Gastrocnemius medialis (tissue), 4 donors: ENCODE measurements around the gene MYO16. TPM values are rescaled to one million over a fixed set of nuclear protein-coding genes. Genes with fewer than 3 reads are reported as not detected.

ENCODE experiments used
- ATAC-seq, 2 donors: fragments of 150-250 bp; one replicate each; pipeline ENCODE4 v1.9.1; 2016
- DNase-seq, 2 donors: peaks; one replicate each; pipeline ENCODE4 v3.0.0-alpha.2; 2019
- H3K27ac ChIP-seq, 4 donors: fragments of 200-600 bp; sonication (generic); 1 replicate in 1 of 4; 2 replicates in 3 of 4; pipeline ENCODE4 v1.5.1; 2016 to 2018; ENCODE audit warnings: mild to moderate bottlenecking in 2 of 4, moderate library complexity in 1 of 4
- H3K27me3 ChIP-seq, 3 donors: fragments of 200-600 bp; sonication (generic) in 2 of 3; 1 replicate in 1 of 3; 2 replicates in 2 of 3; pipeline versions ENCODE4 v1.5.1 to v1.6.0; 2016 to 2019; ENCODE audit warnings: mild to moderate bottlenecking in 1 of 3, moderate library complexity in 1 of 3
- H3K36me3 ChIP-seq, 2 donors: fragments of 200-600 bp; sonication (generic) in 1 of 2; one replicate each; pipeline ENCODE4 v1.5.1; 2017 to 2018
- H3K4me1 ChIP-seq, 2 donors: fragments of 200-600 bp; sonication (generic) in 1 of 2; one replicate each; pipeline ENCODE4 v1.5.1; 2016 to 2017; ENCODE audit warnings: mild to moderate bottlenecking in 2 of 2
- H3K4me3 ChIP-seq, 4 donors: fragments of 200-600 bp; sonication (generic) in 3 of 4; 1 replicate in 1 of 4; 2 replicates in 3 of 4; pipeline ENCODE4 v1.5.1; 2016 to 2019; ENCODE audit warnings: mild to moderate bottlenecking in 2 of 4
- H3K9me3 ChIP-seq, 3 donors: fragments of 200-600 bp; sonication (generic) in 2 of 3; 1 replicate in 1 of 3; 2 replicates in 2 of 3; pipeline ENCODE4 v1.5.1; 2016 to 2019
- CTCF ChIP-seq, 5 experiments: fragments of 450-650 bp in 3 of 5; fragments of 200-600 bp in 2 of 5; sonication (generic) in 2 of 5; IDR thresholded peaks in 4 of 5; conservative IDR thresholded peaks in 1 of 5; 1 replicate in 4 of 5; 2 replicates in 1 of 5; pipeline ENCODE4 v1.5.1; 2016 to 2019; ENCODE audit warnings: antibody characterized with exemption in 5 of 5, mild to moderate bottlenecking in 3 of 5, moderate library complexity in 3 of 5
- POLR2A ChIP-seq, 2 donors: fragments of 450-650 bp; IDR thresholded peaks; one replicate each; pipeline ENCODE4 v1.6.1; 2017; ENCODE audit warnings: antibody characterized with exemption in 2 of 2, mild to moderate bottlenecking in 2 of 2, moderate library complexity in 2 of 2
- in situ Hi-C, 4 donors: fragments of 200-750 bp; cut with MboI; loops; one replicate each; pipeline versions ENCODE4 v1.15.0 to v1.8.0; 2017; ENCODE audit warnings: low sequenced_read_pairs in 4 of 4
- intact Hi-C: fragments of 100-400 bp; cut with DNase I; formaldehyde crosslinking; loops from one replicate; pipeline ENCODE4 v1.15.1; 2023; ENCODE audit warnings: low total_unique reads
- total RNA-seq, 4 donors: library from RNA; depleted of rRNA; stranded (reverse); fragments of >200 nt; gene quantifications; one replicate each; pipeline versions ENCODE4 v1.1.0 to v1.2.3, GENCODE V29; 2016

Gene MYO16
- total RNA-seq, 4 donors from 2014 or later: 0.02 TPM; not detected in 3

DNA sequence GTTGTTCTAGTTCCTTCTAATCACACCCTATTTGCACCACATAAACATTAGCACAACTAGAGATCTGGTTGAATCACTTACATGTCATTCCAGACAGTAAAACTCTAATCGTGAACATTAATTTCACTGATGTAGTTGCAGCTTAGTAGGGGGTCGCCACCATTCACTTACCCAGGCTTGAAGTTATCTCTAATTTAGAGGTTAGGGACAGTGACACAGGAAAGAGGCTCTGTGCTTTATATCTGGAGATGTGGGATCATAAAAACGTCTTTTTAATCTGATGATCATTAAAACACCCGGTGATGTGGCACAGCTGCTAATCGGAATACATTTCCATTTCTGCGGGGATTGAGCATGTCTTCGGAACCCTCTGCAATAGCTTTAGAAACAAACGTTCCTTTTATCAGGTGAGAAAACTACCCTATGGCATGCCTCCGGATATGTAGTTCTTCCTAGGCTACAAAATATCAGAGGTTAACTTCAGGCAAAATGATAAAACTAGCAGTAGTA, 523.0 kb downstream of the MYO16 start:
- intact Hi-C loops: loop anchor here (5.0 kb wide), 1 partner anchor 955 kb away; no protein-coding TSS in a partner anchor
- DNase-seq: no peak
- no peaks in the 10 kb centered on the region for H3K27me3 ChIP-seq
- H3K27ac ChIP-seq: no peak overlapping the region
- no peaks in the 10 kb centered on the region for H3K36me3 ChIP-seq
- H3K4me3 ChIP-seq: no peak overlapping the region
- TF ChIP-seq POLR2A (IDR thresholded peaks at IDR 0.05) (no peak), CTCF (IDR thresholded peaks at IDR 0.05 in 4 of 5, conservative IDR thresholded peaks at IDR 0.05 in 1 of 5) (no peak)
- no peaks in the 10 kb centered on the region for H3K9me3 ChIP-seq
- in situ Hi-C loops: loop anchor here in 1 of 4 donors (25.0 kb wide), 1 partner anchor 635 kb away; the partner anchor contains the start of gene IRS2
- ATAC-seq: no peak
- H3K4me1 ChIP-seq: peaks cover 12 to 20% of the 10 kb centered on the region in 2 donors

DNA sequence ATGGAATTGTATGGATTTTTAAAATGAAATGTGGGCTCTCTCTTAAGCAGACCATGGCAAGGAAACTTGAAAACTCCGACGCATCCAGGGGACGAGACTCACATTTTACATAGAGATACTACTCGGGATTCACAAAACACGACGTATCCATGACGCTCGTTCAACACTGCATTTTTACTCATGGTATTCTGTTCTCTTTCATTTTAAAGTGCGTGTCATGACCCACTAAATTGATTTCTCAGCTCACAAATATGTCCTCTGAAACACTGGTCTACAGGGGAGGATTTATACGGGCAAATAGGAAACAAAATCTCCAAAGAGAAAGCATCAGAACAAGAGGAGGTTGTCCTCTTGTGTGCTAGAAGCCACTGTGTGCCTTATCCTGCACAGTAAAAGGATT, 523.5 kb downstream of the MYO16 start:
- ATAC-seq (no peak), DNase-seq (no peak)
- Histone ChIP-seq H3K9me3 (no peaks in the 10 kb centered on the region), H3K36me3 (no peaks in the 10 kb centered on the region), H3K4me1 (peaks cover 12 to 20% of the 10 kb centered on the region in 2 donors), H3K27me3 (no peaks in the 10 kb centered on the region), H3K27ac (no peak overlapping the region), H3K4me3 (no peak overlapping the region)
- in situ Hi-C loops: loop anchor here in 1 of 4 donors (25.0 kb wide), 1 partner anchor 634 kb away; the partner anchor contains the start of gene IRS2
- TF ChIP-seq CTCF (IDR thresholded peaks at IDR 0.05 in 4 of 5, conservative IDR thresholded peaks at IDR 0.05 in 1 of 5) (no peak), POLR2A (IDR thresholded peaks at IDR 0.05) (no peak)
- intact Hi-C loops: loop anchor here (5.0 kb wide), 1 partner anchor 954 kb away; no protein-coding TSS in a partner anchor

DNA sequence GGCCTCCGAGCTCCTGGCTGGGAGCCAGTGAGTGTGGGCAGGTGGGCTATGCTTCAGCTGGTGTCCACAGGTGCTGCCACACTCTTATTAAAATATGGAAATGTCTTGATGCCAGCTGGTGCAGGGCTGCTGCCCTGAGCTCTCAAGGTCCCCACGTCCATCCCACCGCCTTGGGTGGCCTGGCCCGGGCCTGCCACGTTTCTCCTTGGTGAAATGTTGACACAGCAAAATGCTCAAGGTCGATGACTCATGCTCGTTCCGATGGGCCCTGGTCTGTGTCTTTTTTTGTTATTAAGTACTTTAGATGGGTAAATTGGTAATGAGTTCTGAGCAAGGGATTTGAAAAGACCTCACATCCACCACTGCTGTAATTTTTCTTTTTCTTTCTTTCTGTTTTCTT, 524.7 kb downstream of the MYO16 start:
- TF ChIP-seq CTCF (IDR thresholded peaks at IDR 0.05 in 4 of 5, conservative IDR thresholded peaks at IDR 0.05 in 1 of 5) (no peak), POLR2A (IDR thresholded peaks at IDR 0.05) (no peak)
- Histone ChIP-seq H3K4me1 (peaks cover 12 to 20% of the 10 kb centered on the region in 2 donors), H3K4me3 (no peak overlapping the region), H3K27me3 (no peaks in the 10 kb centered on the region), H3K9me3 (no peaks in the 10 kb centered on the region), H3K27ac (peak overlapping the region in 1 of 4 donors; percentile 14), H3K36me3 (no peaks in the 10 kb centered on the region)
- in situ Hi-C loops (loop anchor here in 1 of 4 donors (25.0 kb wide), 1 partner anchor 633 kb away; the partner anchor contains the start of gene IRS2), intact Hi-C loops (loop anchor here (5.0 kb wide), 1 partner anchor 953 kb away; no protein-coding TSS in a partner anchor)
- no peak for DNase-seq
- ATAC-seq: peak in 1 of 2 donors; percentile 40

DNA sequence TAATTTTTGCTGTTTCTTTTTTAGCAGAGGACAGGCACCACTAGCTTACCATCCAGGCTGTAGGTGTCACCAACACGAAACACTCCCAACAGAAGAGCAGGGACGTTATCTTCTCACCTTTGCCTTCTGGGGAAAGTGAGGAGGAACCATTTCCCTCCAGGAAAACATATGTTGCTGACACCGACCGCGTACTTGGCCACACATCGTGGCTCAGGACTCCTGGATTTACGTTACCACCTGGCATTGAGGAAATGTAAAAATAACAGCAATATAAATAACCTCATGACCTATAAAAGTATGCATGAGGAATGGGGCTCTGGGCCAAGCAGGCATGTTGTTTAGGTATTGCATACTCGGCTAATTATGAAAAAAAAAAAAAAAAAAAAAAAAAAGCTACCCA, 525.1 kb downstream of the MYO16 start:
- Histone ChIP-seq H3K4me1 (peaks cover 12 to 20% of the 10 kb centered on the region in 2 donors), H3K27me3 (no peaks in the 10 kb centered on the region), H3K4me3 (no peak overlapping the region), H3K27ac (peak overlapping the region in 1 of 4 donors; percentile 14), H3K9me3 (no peaks in the 10 kb centered on the region), H3K36me3 (no peaks in the 10 kb centered on the region)
- DNase-seq (no peak), ATAC-seq (peak in 1 of 2 donors; percentile 24)
- intact Hi-C loops: loop anchor here (5.0 kb wide), 1 partner anchor 953 kb away; no protein-coding TSS in a partner anchor
- in situ Hi-C loops: loop anchor here in 1 of 4 donors (25.0 kb wide), 1 partner anchor 633 kb away; the partner anchor contains the start of gene IRS2
- no peak for TF ChIP-seq CTCF (IDR thresholded peaks at IDR 0.05 in 4 of 5, conservative IDR thresholded peaks at IDR 0.05 in 1 of 5)
- no peak for TF ChIP-seq POLR2A (IDR thresholded peaks at IDR 0.05)
